CD4-positive, alpha-beta T cell (primary cell): Measurements from ENCODE around the gene CNTLN. TPM values are rescaled to one million over a fixed set of nuclear protein-coding genes. Genes with fewer than 3 reads are reported as not detected.

Experiments
- ATAC-seq: fragments of 200-7000 bp; cut with Tn5 transposase; one replicate; pipeline ENCODE4 v1.10.0; 2022; ENCODE audit warnings: mild to moderate bottlenecking; ENCODE audit not compliant: poor library complexity
- CTCF ChIA-PET: fragments of 350-600 bp; sonication (Branson Sonifier 250); formaldehyde crosslinking; loops from one replicate; lab custom pipeline; 2021; ENCODE audit warnings: antibody characterized with exemption, inconsistent platforms; lab: Charles Lee
- POLR2A ChIA-PET: fragments of 350-600 bp; sonication (Branson Sonifier 250); formaldehyde crosslinking; loops from one replicate; lab custom pipeline; 2021; ENCODE audit warnings: antibody characterized with exemption, inconsistent platforms; lab: Charles Lee
- DNase-seq, 14 experiments: peaks; one replicate each; pipeline ENCODE4 v3.0.0-alpha.2; 2013 to 2020; ENCODE audit warnings: mixed read lengths in 2 of 14
- H3K27ac ChIP-seq, 2 donors: one replicate each; pipeline versions ENCODE4 v1.5.1 to v1.7.0; 2013; ENCODE audit warnings: low read length in 2 of 2, low read depth in 1 of 2, mild to moderate bottlenecking in 1 of 2
- H3K27me3 ChIP-seq, 2 experiments: 1 replicate in 1 of 2; 2 replicates in 1 of 2; pipeline versions ENCODE4 v1.6.1 to v1.7.0; 2013; ENCODE audit warnings: low read length in 2 of 2, control low read depth in 1 of 2, mild to moderate bottlenecking in 1 of 2, moderate library complexity in 1 of 2; ENCODE audit not compliant: insufficient read depth in 2 of 2, control insufficient read depth in 1 of 2
- H3K36me3 ChIP-seq: one replicate; pipeline ENCODE4 v1.6.1; 2013; ENCODE audit warnings: low read length, control low read depth; ENCODE audit not compliant: insufficient read depth
- H3K4me1 ChIP-seq: one replicate; pipeline ENCODE4 v1.6.1; 2013; ENCODE audit warnings: low read length, control low read depth; ENCODE audit not compliant: insufficient read depth
- H3K4me3 ChIP-seq: one replicate; pipeline ENCODE4 v1.5.1; 2013; ENCODE audit warnings: mild to moderate bottlenecking, low read length, moderate library complexity
- H3K9me3 ChIP-seq, 2 experiments: 1 replicate in 1 of 2; 2 replicates in 1 of 2; pipeline versions ENCODE4 v1.6.1 to v1.7.0; 2013; ENCODE audit warnings: low read length in 2 of 2, mild to moderate bottlenecking in 2 of 2, control low read depth in 1 of 2, moderate library complexity in 1 of 2; ENCODE audit not compliant: control insufficient read depth in 1 of 2, insufficient read depth in 1 of 2
- H3K27ac Mint-ChIP-seq: one replicate; pipeline ENCODE4 v1.8.0; 2020; ENCODE audit warnings: mixed read lengths
- H3K27me3 Mint-ChIP-seq: one replicate; pipeline ENCODE4 v1.8.0; 2021; ENCODE audit warnings: mixed read lengths
- H3K36me3 Mint-ChIP-seq: one replicate; pipeline ENCODE4 v1.8.0; 2021; ENCODE audit warnings: low read depth, mixed read lengths
- H3K4me1 Mint-ChIP-seq: one replicate; pipeline ENCODE4 v1.8.0; 2021; ENCODE audit warnings: low read depth, mixed read lengths
- H3K4me3 Mint-ChIP-seq: one replicate; pipeline ENCODE4 v1.8.0; 2020; ENCODE audit warnings: mild to moderate bottlenecking, mixed read lengths
- H3K9me3 Mint-ChIP-seq: one replicate; pipeline ENCODE4 v1.8.0; 2020; ENCODE audit warnings: mixed read lengths
- intact Hi-C, 2 experiments: fragments of 100-400 bp; cut with DNase I in 1 of 2; cut with micrococcal nuclease in 1 of 2; formaldehyde crosslinking; loops; one replicate each; pipeline versions ENCODE4 v1.15.1 to v1.9.0; 2023 to 2025; cut with DNase I, micrococcal nuclease
- total RNA-seq, 174 experiments: library from RNA in 2 of 174; stranded (reverse) in 2 of 174; gene quantifications; one replicate each; pipeline ENCODE4 v1.2.3 and lab custom pipeline; 2021 to 2026
- TF ChIP-seq, protein P1 (sequence below): fragments of 200-600 bp; IDR thresholded peaks from one replicate; pipeline ENCODE4 v1.8.0; 2022; ENCODE audit warnings: antibody characterized with exemption, mild to moderate bottlenecking

The CNTLN gene
- total RNA-seq, 2 experiments from 2014 or later = 0.25 to 0.28 TPM

GRCh38 chr9:17116400-17116837 is 18.4 kb upstream of the CNTLN start:
- peaks cover 0 to 4% of the 10 kb centered on the region in 2 experiments for H3K9me3 ChIP-seq
- Mint-ChIP-seq H3K27ac (no peak overlapping the region), H3K27me3 (no peaks in the 10 kb centered on the region), H3K4me1 (no peaks in the 10 kb centered on the region), H3K9me3 (no peaks in the 10 kb centered on the region), H3K4me3 (no peak overlapping the region), H3K36me3 (no peaks in the 10 kb centered on the region)
- H3K4me3 ChIP-seq = no peak overlapping the region
- no peaks in the 10 kb centered on the region for H3K4me1 ChIP-seq
- ChIA-PET POLR2A (no interaction called here), CTCF (no interaction called here)
- ATAC-seq = no peak
- no peak overlapping the region for H3K27ac ChIP-seq
- intact Hi-C loops = no loop called here
- DNase-seq = no peak
- H3K36me3 ChIP-seq = no peaks in the 10 kb centered on the region
- H3K27me3 ChIP-seq = no peaks in the 10 kb centered on the region
- TF ChIP-seq, protein P1, sequence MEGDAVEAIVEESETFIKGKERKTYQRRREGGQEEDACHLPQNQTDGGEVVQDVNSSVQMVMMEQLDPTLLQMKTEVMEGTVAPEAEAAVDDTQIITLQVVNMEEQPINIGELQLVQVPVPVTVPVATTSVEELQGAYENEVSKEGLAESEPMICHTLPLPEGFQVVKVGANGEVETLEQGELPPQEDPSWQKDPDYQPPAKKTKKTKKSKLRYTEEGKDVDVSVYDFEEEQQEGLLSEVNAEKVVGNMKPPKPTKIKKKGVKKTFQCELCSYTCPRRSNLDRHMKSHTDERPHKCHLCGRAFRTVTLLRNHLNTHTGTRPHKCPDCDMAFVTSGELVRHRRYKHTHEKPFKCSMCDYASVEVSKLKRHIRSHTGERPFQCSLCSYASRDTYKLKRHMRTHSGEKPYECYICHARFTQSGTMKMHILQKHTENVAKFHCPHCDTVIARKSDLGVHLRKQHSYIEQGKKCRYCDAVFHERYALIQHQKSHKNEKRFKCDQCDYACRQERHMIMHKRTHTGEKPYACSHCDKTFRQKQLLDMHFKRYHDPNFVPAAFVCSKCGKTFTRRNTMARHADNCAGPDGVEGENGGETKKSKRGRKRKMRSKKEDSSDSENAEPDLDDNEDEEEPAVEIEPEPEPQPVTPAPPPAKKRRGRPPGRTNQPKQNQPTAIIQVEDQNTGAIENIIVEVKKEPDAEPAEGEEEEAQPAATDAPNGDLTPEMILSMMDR = no peak

- ATAC-seq = no peak
- Mint-ChIP-seq H3K27me3 (no peaks in the 10 kb centered on the region), H3K4me3 (no peak overlapping the region), H3K4me1 (no peaks in the 10 kb centered on the region), H3K27ac (no peak overlapping the region), H3K9me3 (no peaks in the 10 kb centered on the region), H3K36me3 (no peaks in the 10 kb centered on the region)
- intact Hi-C loops = no loop called here
- Histone ChIP-seq H3K4me3 (no peak overlapping the region), H3K27ac (no peak overlapping the region), H3K4me1 (no peaks in the 10 kb centered on the region), H3K9me3 (no peaks in the 10 kb centered on the region), H3K36me3 (no peaks in the 10 kb centered on the region), H3K27me3 (no peaks in the 10 kb centered on the region)
- TF ChIP-seq, protein P1 = no peak
- no peak for DNase-seq
- POLR2A ChIA-PET = no interaction called here
- CTCF ChIA-PET = no interaction called here
These were observed 17.5 kb upstream of the CNTLN start for GRCh38 chr9:17117372-17117771.

GRCh38 chr9:17120203-17120602 is 14.6 kb upstream of the CNTLN start:
- TF ChIP-seq, protein P1 = no peak
- H3K27ac Mint-ChIP-seq = no peak overlapping the region
- Histone ChIP-seq H3K27ac (no peak overlapping the region), H3K4me3 (no peak overlapping the region), H3K4me1 (no peaks in the 10 kb centered on the region), H3K9me3 (no peaks in the 10 kb centered on the region), H3K36me3 (no peaks in the 10 kb centered on the region), H3K27me3 (no peaks in the 10 kb centered on the region)
- DNase-seq (no peak), ATAC-seq (no peak)
- CTCF ChIA-PET = no interaction called here
- no peaks in the 10 kb centered on the region for H3K9me3 Mint-ChIP-seq
- no peaks in the 10 kb centered on the region for H3K36me3 Mint-ChIP-seq
- POLR2A ChIA-PET = no interaction called here
- intact Hi-C loops = no loop called here
- H3K4me3 Mint-ChIP-seq = no peak overlapping the region
- no peaks in the 10 kb centered on the region for H3K27me3 Mint-ChIP-seq
- no peaks in the 10 kb centered on the region for H3K4me1 Mint-ChIP-seq
